Activated CD4-positive, alpha-beta T cell treated with anti-CD3 and anti-CD28 coated beads for 36 hours (primary cell): Measurements from ENCODE around the gene ISM1. TPM values are rescaled to one million over a fixed set of nuclear protein-coding genes. Genes with fewer than 3 reads are reported as not detected.

ENCODE experiments used
- ATAC-seq: fragments of 200-7000 bp; cut with Tn5 transposase; one replicate; pipeline ENCODE4 v1.10.0; 2021; ENCODE audit warnings: mild to moderate bottlenecking, moderate library complexity
- CTCF ChIA-PET: fragments of 350-600 bp; sonication (Branson Sonifier 250); formaldehyde crosslinking; loops from one replicate; lab custom pipeline; 2021; ENCODE audit warnings: antibody characterized with exemption; lab: Charles Lee
- POLR2A ChIA-PET: fragments of 350-600 bp; sonication (Branson Sonifier 250); formaldehyde crosslinking; loops from one replicate; lab custom pipeline; 2021; ENCODE audit warnings: antibody characterized with exemption, inconsistent platforms; lab: Charles Lee
- DNase-seq: peaks from one replicate; pipeline ENCODE4 v3.0.0-alpha.2; 2020
- H3K27ac Mint-ChIP-seq: one replicate; pipeline ENCODE4 v1.8.0; 2021; ENCODE audit warnings: mixed read lengths
- H3K27me3 Mint-ChIP-seq: one replicate; pipeline ENCODE4 v1.8.0; 2021; ENCODE audit warnings: mixed read lengths
- H3K36me3 Mint-ChIP-seq: one replicate; pipeline ENCODE4 v1.8.0; 2021; ENCODE audit warnings: low read depth, mixed read lengths
- H3K4me1 Mint-ChIP-seq: one replicate; pipeline ENCODE4 v1.8.0; 2021; ENCODE audit warnings: mixed read lengths
- H3K4me3 Mint-ChIP-seq: one replicate; pipeline ENCODE4 v1.8.0; 2021; ENCODE audit warnings: mild to moderate bottlenecking, moderate library complexity, mixed read lengths
- H3K9me3 Mint-ChIP-seq: one replicate; pipeline ENCODE4 v1.8.0; 2021; ENCODE audit warnings: low read depth, mixed read lengths
- intact Hi-C, 2 experiments: fragments of 100-400 bp; cut with DNase I in 1 of 2; cut with micrococcal nuclease in 1 of 2; formaldehyde crosslinking; loops; one replicate each; pipeline versions ENCODE4 v1.14.2 to v1.15.1; 2022 to 2024; cut with DNase I, micrococcal nuclease
- total RNA-seq, 2 experiments: library from RNA; stranded (reverse); gene quantifications; one replicate each; pipeline ENCODE4 v1.2.3, GENCODE V29; 2021

Gene ISM1
- total RNA-seq, 2 experiments from 2014 or later, result 0.48 to 0.51 TPM

GRCh38 chr20:13284830-13285229 is 63.8 kb downstream of the ISM1 start:
- Mint-ChIP-seq H3K9me3 (no peaks in the 10 kb centered on the region), H3K4me3 (no peak overlapping the region), H3K4me1 (no peaks in the 10 kb centered on the region), H3K36me3 (no peaks in the 10 kb centered on the region), H3K27me3 (no peaks in the 10 kb centered on the region), H3K27ac (no peak overlapping the region)
- ATAC-seq (no peak), DNase-seq (no peak)
- ChIA-PET POLR2A (no interaction called here), CTCF (no interaction called here)
- intact Hi-C loops, result no loop called here

- Mint-ChIP-seq H3K27ac (no peak overlapping the region), H3K27me3 (no peaks in the 10 kb centered on the region)
- CTCF ChIA-PET, result no interaction called here
These were observed 64.3 kb downstream of the ISM1 start for GRCh38 chr20:13285408-13285807.

GRCh38 chr20:13286052-13286451 is 65.0 kb downstream of the ISM1 start:
- H3K27me3 Mint-ChIP-seq, result no peaks in the 10 kb centered on the region
- ATAC-seq (no peak), DNase-seq (no peak)
- H3K27ac Mint-ChIP-seq, result no peak overlapping the region
- CTCF ChIA-PET, result interaction anchor here (0.7 kb wide), 1 partner anchor 11 kb away, joined by 3 read pairs; no protein-coding TSS in a partner anchor
- no peaks in the 10 kb centered on the region for H3K9me3 Mint-ChIP-seq
- H3K4me1 Mint-ChIP-seq, result no peaks in the 10 kb centered on the region
- H3K4me3 Mint-ChIP-seq, result no peak overlapping the region
- H3K36me3 Mint-ChIP-seq, result no peaks in the 10 kb centered on the region
- POLR2A ChIA-PET, result no interaction called here
- intact Hi-C loops, result no loop called here

More at GRCh38 chr20:13285408-13285807, 64.3 kb downstream of the ISM1 start:
- no peak for DNase-seq
- no peak overlapping the region for H3K4me3 Mint-ChIP-seq
- H3K4me1 Mint-ChIP-seq, result no peaks in the 10 kb centered on the region
- POLR2A ChIA-PET, result no interaction called here
- no peaks in the 10 kb centered on the region for H3K36me3 Mint-ChIP-seq
- H3K9me3 Mint-ChIP-seq, result no peaks in the 10 kb centered on the region
- no peak for ATAC-seq
- intact Hi-C loops, result no loop called here

- H3K27me3 Mint-ChIP-seq, result no peaks in the 10 kb centered on the region
- DNase-seq (no peak), ATAC-seq (no peak)
- H3K27ac Mint-ChIP-seq, result no peak overlapping the region
- CTCF ChIA-PET, result interaction anchor here (0.7 kb wide), 1 partner anchor 12 kb away, joined by 3 read pairs; no protein-coding TSS in a partner anchor
- intact Hi-C loops, result no loop called here
- H3K9me3 Mint-ChIP-seq, result no peaks in the 10 kb centered on the region
- no peaks in the 10 kb centered on the region for H3K36me3 Mint-ChIP-seq
- POLR2A ChIA-PET, result no interaction called here
- no peak overlapping the region for H3K4me3 Mint-ChIP-seq
- H3K4me1 Mint-ChIP-seq, result no peaks in the 10 kb centered on the region
These were observed 65.5 kb downstream of the ISM1 start for GRCh38 chr20:13286607-13287006.

- H3K9me3 Mint-ChIP-seq, result no peaks in the 10 kb centered on the region
- POLR2A ChIA-PET, result no interaction called here
- no peak overlapping the region for H3K4me3 Mint-ChIP-seq
- H3K27me3 Mint-ChIP-seq, result no peaks in the 10 kb centered on the region
- ATAC-seq, result no peak
- H3K27ac Mint-ChIP-seq, result no peak overlapping the region
- DNase-seq, result no peak
- intact Hi-C loops, result no loop called here
- CTCF ChIA-PET, result interaction anchor here (0.8 kb wide), 1 partner anchor 460 kb away, joined by 3 read pairs; no protein-coding TSS in a partner anchor
- H3K36me3 Mint-ChIP-seq, result no peaks in the 10 kb centered on the region
- H3K4me1 Mint-ChIP-seq, result no peaks in the 10 kb centered on the region
These were observed 67.3 kb downstream of the ISM1 start for GRCh38 chr20:13288357-13288756.

- ChIA-PET POLR2A (no interaction called here), CTCF (no interaction called here)
- Mint-ChIP-seq H3K27me3 (no peaks in the 10 kb centered on the region), H3K36me3 (no peaks in the 10 kb centered on the region), H3K27ac (no peak overlapping the region), H3K4me1 (no peaks in the 10 kb centered on the region), H3K9me3 (no peaks in the 10 kb centered on the region), H3K4me3 (no peak overlapping the region)
- intact Hi-C loops, result no loop called here
- DNase-seq, result no peak
- ATAC-seq, result no peak
These were observed 68.0 kb downstream of the ISM1 start for GRCh38 chr20:13289031-13289430.

GRCh38 chr20:13290724-13291123 is 69.7 kb downstream of the ISM1 start:
- intact Hi-C loops, result no loop called here
- no peaks in the 10 kb centered on the region for H3K36me3 Mint-ChIP-seq
- H3K27ac Mint-ChIP-seq, result no peak overlapping the region
- no peaks in the 10 kb centered on the region for H3K9me3 Mint-ChIP-seq
- H3K4me3 Mint-ChIP-seq, result no peak overlapping the region
- ATAC-seq (no peak), DNase-seq (no peak)
- POLR2A ChIA-PET, result no interaction called here
- CTCF ChIA-PET, result interaction anchor here (0.9 kb wide), 1 partner anchor 248 kb away, joined by 4 read pairs; no protein-coding TSS in a partner anchor
- no peaks in the 10 kb centered on the region for H3K27me3 Mint-ChIP-seq
- no peaks in the 10 kb centered on the region for H3K4me1 Mint-ChIP-seq

GRCh38 chr20:13291157-13291556 is 70.1 kb downstream of the ISM1 start:
- ATAC-seq (no peak), DNase-seq (no peak)
- POLR2A ChIA-PET, result no interaction called here
- Mint-ChIP-seq H3K4me1 (no peaks in the 10 kb centered on the region), H3K27me3 (no peaks in the 10 kb centered on the region), H3K27ac (no peak overlapping the region), H3K36me3 (no peaks in the 10 kb centered on the region), H3K9me3 (no peaks in the 10 kb centered on the region), H3K4me3 (no peak overlapping the region)
- intact Hi-C loops, result no loop called here
- CTCF ChIA-PET, result interaction anchor here (0.9 to 1.7 kb wide), 2 partner anchors 11 to 247 kb away, joined by 4 to 8 read pairs; no protein-coding TSS in a partner anchor

- no peaks in the 10 kb centered on the region for H3K4me1 Mint-ChIP-seq
- H3K4me3 Mint-ChIP-seq, result no peak overlapping the region
- H3K36me3 Mint-ChIP-seq, result no peaks in the 10 kb centered on the region
- ATAC-seq, result no peak
- intact Hi-C loops, result no loop called here
- no peak for DNase-seq
- POLR2A ChIA-PET, result no interaction called here
- H3K27me3 Mint-ChIP-seq, result no peaks in the 10 kb centered on the region
- CTCF ChIA-PET, result interaction anchor here (1.0 to 1.7 kb wide), 2 partner anchors 10 to 173 kb away, joined by 4 to 8 read pairs; no protein-coding TSS in a partner anchor
- no peaks in the 10 kb centered on the region for H3K9me3 Mint-ChIP-seq
- no peak overlapping the region for H3K27ac Mint-ChIP-seq
These were observed 71.3 kb downstream of the ISM1 start for GRCh38 chr20:13292201-13292885.

GRCh38 chr20:13294522-13294921 is 73.4 kb downstream of the ISM1 start:
- H3K27me3 Mint-ChIP-seq, result no peaks in the 10 kb centered on the region
- ChIA-PET CTCF (no interaction called here), POLR2A (interaction anchor here (0.6 kb wide), 1 partner anchor 17 kb away, joined by 4 read pairs; no protein-coding TSS in a partner anchor)
- no peaks in the 10 kb centered on the region for H3K9me3 Mint-ChIP-seq
- H3K27ac Mint-ChIP-seq, result no peak overlapping the region
- intact Hi-C loops, result no loop called here
- ATAC-seq, result no peak
- H3K36me3 Mint-ChIP-seq, result no peaks in the 10 kb centered on the region
- H3K4me3 Mint-ChIP-seq, result no peak overlapping the region
- H3K4me1 Mint-ChIP-seq, result no peaks in the 10 kb centered on the region
- DNase-seq, result no peak

- ChIA-PET POLR2A (no interaction called here), CTCF (no interaction called here)
- Mint-ChIP-seq H3K4me3 (no peak overlapping the region), H3K27ac (no peak overlapping the region), H3K9me3 (no peaks in the 10 kb centered on the region), H3K4me1 (no peaks in the 10 kb centered on the region), H3K36me3 (no peaks in the 10 kb centered on the region), H3K27me3 (no peaks in the 10 kb centered on the region)
- DNase-seq, result no peak
- intact Hi-C loops, result no loop called here
- no peak for ATAC-seq
These were observed 74.6 kb downstream of the ISM1 start for GRCh38 chr20:13295637-13296036.

- POLR2A ChIA-PET, result no interaction called here
- H3K36me3 Mint-ChIP-seq, result no peaks in the 10 kb centered on the region
- H3K27me3 Mint-ChIP-seq, result no peaks in the 10 kb centered on the region
- no peaks in the 10 kb centered on the region for H3K4me1 Mint-ChIP-seq
- intact Hi-C loops, result no loop called here
- ATAC-seq, result no peak
- H3K27ac Mint-ChIP-seq, result no peak overlapping the region
- H3K4me3 Mint-ChIP-seq, result no peak overlapping the region
- DNase-seq, result no peak
- no peaks in the 10 kb centered on the region for H3K9me3 Mint-ChIP-seq
- CTCF ChIA-PET, result interaction anchor here (0.7 kb wide), 1 partner anchor 250 kb away, joined by 3 read pairs; no protein-coding TSS in a partner anchor
These were observed 75.0 kb downstream of the ISM1 start for GRCh38 chr20:13296070-13296469.
